Left ventricle myocardium inferior (tissue), 1 donor: ENCODE results near the gene RPP14. TPM values are rescaled to one million over a fixed set of nuclear protein-coding genes. Genes with fewer than 3 reads are reported as not detected.

Experiments used
- DNase-seq: peaks from one replicate; pipeline ENCODE4 v3.0.0-alpha.2; 2020
- H3K27ac ChIP-seq: fragments of 200-600 bp; replicated peaks from 2 replicates; pipeline ENCODE4 v1.8.0; 2021
- H3K27me3 ChIP-seq: fragments of 200-600 bp; 2 replicates; pipeline ENCODE4 v1.8.0; 2021; ENCODE audit warnings: low read depth
- H3K36me3 ChIP-seq: fragments of 200-600 bp; 2 replicates; pipeline ENCODE4 v1.8.0; 2021
- H3K4me1 ChIP-seq: fragments of 200-600 bp; 2 replicates; pipeline ENCODE4 v1.8.0; 2021
- H3K4me3 ChIP-seq: fragments of 200-600 bp; 2 replicates; pipeline ENCODE4 v1.8.0; 2021; ENCODE audit warnings: mild to moderate bottlenecking, moderate library complexity
- H3K9me3 ChIP-seq: fragments of 200-600 bp; replicated peaks from 2 replicates; pipeline ENCODE4 v1.8.0; 2021
- CTCF ChIP-seq: fragments of 200-600 bp; IDR thresholded peaks from 2 replicates; pipeline ENCODE4 v1.8.0; 2021; ENCODE audit warnings: antibody characterized with exemption, mild to moderate bottlenecking, borderline replicate concordance
- intact Hi-C: fragments of 100-400 bp; cut with micrococcal nuclease; formaldehyde crosslinking; loops from one replicate; pipeline ENCODE4 v1.11.0; 2022
- total RNA-seq: library from RNA; stranded (reverse); fragmentation: NEBNext Ultra II Directional; extraction: Animal tissue kit (Norgen Biotek cat#: 25700); gene quantifications from one replicate; pipeline ENCODE4 v1.2.1, GENCODE V29; 2021
- donor health status: DM: no; HTN: yes; CAD: no; lungs with severe emphysema.

RPP14 gene
- total RNA-seq, 1 donor from 2014 or later: 22.7 TPM

- DNase-seq: no peak
- H3K9me3 ChIP-seq: no peaks in the 10 kb centered on the region
- no peak for TF ChIP-seq CTCF
- no peaks in the 10 kb centered on the region for H3K27me3 ChIP-seq
- H3K4me1 ChIP-seq: peaks cover 24% of the 10 kb centered on the region
- no peak overlapping the region for H3K4me3 ChIP-seq
- H3K36me3 ChIP-seq: peaks cover 4% of the 10 kb centered on the region
- intact Hi-C loops: loop anchor here (5.0 kb wide), 1 partner anchor 94 kb away; no protein-coding TSS in a partner anchor
- H3K27ac ChIP-seq: no peak overlapping the region
Observed at GRCh38 chr3:58323529-58324390, 17.7 kb downstream of the RPP14 start.

GRCh38 chr3:58324391-58325390 is 18.6 kb downstream of the RPP14 start:
- intact Hi-C loops: loop anchor here (5.0 kb wide), 1 partner anchor 93 kb away; no protein-coding TSS in a partner anchor
- no peak for TF ChIP-seq CTCF
- Histone ChIP-seq H3K27me3 (no peaks in the 10 kb centered on the region), H3K4me1 (peaks cover 19% of the 10 kb centered on the region), H3K4me3 (no peak overlapping the region), H3K9me3 (no peaks in the 10 kb centered on the region), H3K36me3 (no peaks in the 10 kb centered on the region), H3K27ac (peak overlapping the region; percentile 50)
- no peak for DNase-seq

GRCh38 chr3:58325525-58325992 is 19.5 kb downstream of the RPP14 start:
- TF ChIP-seq CTCF: no peak
- peak overlapping the region; percentile 50 for H3K27ac ChIP-seq

GRCh38 chr3:58326267-58326900 is 20.3 kb downstream of the RPP14 start:
- no peak for TF ChIP-seq CTCF
- no peak overlapping the region for H3K27ac ChIP-seq
- no peaks in the 10 kb centered on the region for H3K36me3 ChIP-seq
- intact Hi-C loops: no loop called here
- H3K9me3 ChIP-seq: no peaks in the 10 kb centered on the region
- DNase-seq: no peak
- no peaks in the 10 kb centered on the region for H3K27me3 ChIP-seq
- peaks cover 19% of the 10 kb centered on the region for H3K4me1 ChIP-seq
- H3K4me3 ChIP-seq: no peak overlapping the region

More at GRCh38 chr3:58325525-58325992, 19.5 kb downstream of the RPP14 start:
- Histone ChIP-seq H3K27me3 (no peaks in the 10 kb centered on the region), H3K36me3 (no peaks in the 10 kb centered on the region), H3K9me3 (no peaks in the 10 kb centered on the region), H3K4me1 (peaks cover 19% of the 10 kb centered on the region), H3K4me3 (no peak overlapping the region)
- intact Hi-C loops: no loop called here
- no peak for DNase-seq
